GM19238 (cell line): ENCODE measurements around the gene ACTN1.
"Not testable (repeated sequence)": the region's sequence is repeated elsewhere in the genome, so short reads cannot be mapped to it uniquely, and the experiment has no call there.

Source experiments
- DNase-seq: peaks from one replicate; pipeline ENCODE4 v3.0.0; 2011; ENCODE audit warnings: low spot score; ENCODE audit not compliant: insufficient read length

The ACTN1 gene

GRCh38 chr14:68866991-68867533, 112.0 kb downstream of the ACTN1 start:
- no peak for DNase-seq

GRCh38 chr14:68865542-68865941, 113.6 kb downstream of the ACTN1 start:
- DNase-seq, result no peak

- no peak for DNase-seq
Measured at GRCh38 chr14:68864361-68864750, 114.7 kb downstream of the ACTN1 start.

GRCh38 chr14:68863610-68864360, 115.3 kb downstream of the ACTN1 start:
- no peak for DNase-seq

- peak; percentile 56 for DNase-seq
Measured at GRCh38 chr14:68862954-68863594, 116.0 kb downstream of the ACTN1 start.

- DNase-seq, result no peak
Measured at GRCh38 chr14:68860771-68861170, 118.3 kb downstream of the ACTN1 start.

- no peak for DNase-seq
Measured at GRCh38 chr14:68857516-68858070, 121.5 kb downstream of the ACTN1 start.

GRCh38 chr14:68856572-68856971, 122.5 kb downstream of the ACTN1 start:
- no peak for DNase-seq

GRCh38 chr14:68854421-68854820, 124.7 kb downstream of the ACTN1 start:
- no peak for DNase-seq

GRCh38 chr14:68853749-68854148, 125.4 kb downstream of the ACTN1 start:
- no peak for DNase-seq

GRCh38 chr14:68852493-68852892, 126.6 kb downstream of the ACTN1 start:
- DNase-seq, result not testable (repeated sequence)

- DNase-seq, result no peak
Measured at GRCh38 chr14:68851078-68851477, 128.0 kb downstream of the ACTN1 start.

GRCh38 chr14:68849416-68849815, 129.7 kb downstream of the ACTN1 start:
- no peak for DNase-seq

- no peak for DNase-seq
Measured at GRCh38 chr14:68848253-68848652, 130.8 kb downstream of the ACTN1 start.

GRCh38 chr14:68847640-68848039, 131.5 kb downstream of the ACTN1 start:
- not testable (repeated sequence) for DNase-seq

GRCh38 chr14:68846466-68846865, 132.6 kb downstream of the ACTN1 start:
- no peak for DNase-seq

- no peak for DNase-seq
Measured at GRCh38 chr14:68844210-68844545, 134.9 kb downstream of the ACTN1 start.

GRCh38 chr14:68843471-68844209, 135.5 kb downstream of the ACTN1 start:
- DNase-seq, result no peak

GRCh38 chr14:68842298-68842697, 136.8 kb downstream of the ACTN1 start:
- DNase-seq, result no peak

- DNase-seq, result no peak
Measured at GRCh38 chr14:68841016-68841809, 137.9 kb downstream of the ACTN1 start.

GRCh38 chr14:68840454-68840853, 138.6 kb downstream of the ACTN1 start:
- DNase-seq, result no peak
